ENCODE data around the gene PRDM5. TPM values are rescaled to one million over a fixed set of nuclear protein-coding genes. Genes with fewer than 3 reads are reported as not detected.

The PRDM5 gene
- total RNA-seq, 1 experiment from 2014 or later: 8.3 TPM

DNA sequence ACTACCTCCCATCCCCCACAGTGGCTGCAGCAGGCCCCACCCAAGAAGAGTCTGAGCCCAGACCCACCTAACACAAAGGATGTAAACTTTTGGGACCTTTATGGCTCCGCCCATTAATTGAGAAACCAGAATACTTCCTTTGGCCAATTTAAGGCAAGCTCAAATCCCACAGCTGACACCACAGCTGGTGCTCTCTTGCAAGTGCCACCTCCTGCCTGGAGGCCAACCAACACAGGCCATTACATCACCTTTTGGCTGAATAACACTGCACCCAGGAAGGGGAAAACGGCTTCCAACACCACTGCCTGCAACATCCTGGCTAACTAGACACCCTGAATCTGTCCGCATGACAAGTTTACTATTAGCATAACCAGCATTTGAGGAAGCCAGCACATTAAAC lies 248.8 kb downstream of the PRDM5 start:
- intact Hi-C loops (cut with micrococcal nuclease; ENCODE audit: unreplicated experiment): no loop called here
- H3K27me3 Mint-ChIP-seq (ENCODE audit: unreplicated experiment): no peaks in the 10 kb centered on the region
- BruUV-seq (replicated peaks): no TSS peak
- TF ChIP-seq, protein P1, sequence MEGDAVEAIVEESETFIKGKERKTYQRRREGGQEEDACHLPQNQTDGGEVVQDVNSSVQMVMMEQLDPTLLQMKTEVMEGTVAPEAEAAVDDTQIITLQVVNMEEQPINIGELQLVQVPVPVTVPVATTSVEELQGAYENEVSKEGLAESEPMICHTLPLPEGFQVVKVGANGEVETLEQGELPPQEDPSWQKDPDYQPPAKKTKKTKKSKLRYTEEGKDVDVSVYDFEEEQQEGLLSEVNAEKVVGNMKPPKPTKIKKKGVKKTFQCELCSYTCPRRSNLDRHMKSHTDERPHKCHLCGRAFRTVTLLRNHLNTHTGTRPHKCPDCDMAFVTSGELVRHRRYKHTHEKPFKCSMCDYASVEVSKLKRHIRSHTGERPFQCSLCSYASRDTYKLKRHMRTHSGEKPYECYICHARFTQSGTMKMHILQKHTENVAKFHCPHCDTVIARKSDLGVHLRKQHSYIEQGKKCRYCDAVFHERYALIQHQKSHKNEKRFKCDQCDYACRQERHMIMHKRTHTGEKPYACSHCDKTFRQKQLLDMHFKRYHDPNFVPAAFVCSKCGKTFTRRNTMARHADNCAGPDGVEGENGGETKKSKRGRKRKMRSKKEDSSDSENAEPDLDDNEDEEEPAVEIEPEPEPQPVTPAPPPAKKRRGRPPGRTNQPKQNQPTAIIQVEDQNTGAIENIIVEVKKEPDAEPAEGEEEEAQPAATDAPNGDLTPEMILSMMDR (IDR thresholded peaks at IDR 0.05; ENCODE audit: unreplicated experiment): no peak
- no peaks in the 10 kb centered on the region for H3K36me3 Mint-ChIP-seq (ENCODE audit: insufficient read depth, unreplicated experiment)
- no peak overlapping the region for H3K4me3 Mint-ChIP-seq (ENCODE audit: low read depth, unreplicated experiment)
- DNase-seq: no peak
- CTCF ChIA-PET: no interaction called here
- peaks cover 10% of the 10 kb centered on the region for H3K9me3 Mint-ChIP-seq (ENCODE audit: low read depth, unreplicated experiment)
- no peaks in the 10 kb centered on the region for H3K4me1 Mint-ChIP-seq (ENCODE audit: low read depth, unreplicated experiment)
- H3K27ac Mint-ChIP-seq (ENCODE audit: unreplicated experiment): no peak overlapping the region

- no peaks in the 10 kb centered on the region for H3K36me3 Mint-ChIP-seq (ENCODE audit: insufficient read depth, unreplicated experiment)
- H3K27ac Mint-ChIP-seq (ENCODE audit: unreplicated experiment): no peak overlapping the region
- DNase-seq: no peak
- CTCF ChIA-PET: no interaction called here
- no TSS peak for BruUV-seq (replicated peaks)
- H3K27me3 Mint-ChIP-seq (ENCODE audit: unreplicated experiment): no peaks in the 10 kb centered on the region
- H3K9me3 Mint-ChIP-seq (ENCODE audit: low read depth, unreplicated experiment): peaks cover 10% of the 10 kb centered on the region
- no peak overlapping the region for H3K4me3 Mint-ChIP-seq (ENCODE audit: low read depth, unreplicated experiment)
- TF ChIP-seq, protein P1 (IDR thresholded peaks at IDR 0.05; ENCODE audit: unreplicated experiment): no peak
- H3K4me1 Mint-ChIP-seq (ENCODE audit: low read depth, unreplicated experiment): no peaks in the 10 kb centered on the region
- intact Hi-C loops (cut with micrococcal nuclease; ENCODE audit: unreplicated experiment): no loop called here
Measured at GRCh38 chr4:120672558-120673147, 249.9 kb downstream of the PRDM5 start.

- Mint-ChIP-seq H3K27ac (ENCODE audit: unreplicated experiment) (no peak overlapping the region), H3K4me1 (ENCODE audit: low read depth, unreplicated experiment) (no peaks in the 10 kb centered on the region), H3K36me3 (ENCODE audit: insufficient read depth, unreplicated experiment) (no peaks in the 10 kb centered on the region), H3K27me3 (ENCODE audit: unreplicated experiment) (no peaks in the 10 kb centered on the region), H3K9me3 (ENCODE audit: low read depth, unreplicated experiment) (peaks cover 6% of the 10 kb centered on the region), H3K4me3 (ENCODE audit: low read depth, unreplicated experiment) (no peak overlapping the region)
- CTCF ChIA-PET: no interaction called here
- no TSS peak for BruUV-seq (replicated peaks)
- TF ChIP-seq, protein P1 (IDR thresholded peaks at IDR 0.05; ENCODE audit: unreplicated experiment): no peak
- intact Hi-C loops (cut with micrococcal nuclease; ENCODE audit: unreplicated experiment): no loop called here
- DNase-seq: no peak
Measured at GRCh38 chr4:120672076-120672475, 250.4 kb downstream of the PRDM5 start.

DNA sequence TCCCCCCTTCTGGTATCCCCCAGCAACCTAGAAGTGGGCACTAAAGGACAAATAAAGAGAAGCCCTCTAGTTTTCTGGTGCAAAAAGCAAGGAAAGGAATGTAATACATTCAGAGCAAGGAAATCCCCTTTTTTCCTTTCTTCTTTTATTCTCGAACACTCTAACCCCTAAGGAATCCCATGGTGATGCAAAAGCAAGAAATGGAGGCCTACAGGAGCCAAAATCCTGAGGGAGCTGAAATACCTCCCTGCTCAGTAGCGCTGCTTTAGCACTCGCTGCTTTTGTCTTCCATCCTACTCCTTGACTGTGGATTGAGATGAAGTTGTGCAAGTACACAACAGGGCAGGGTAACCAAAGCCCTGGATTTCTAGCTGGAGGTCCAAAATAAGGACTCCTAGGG lies 251.0 kb downstream of the PRDM5 start:
- Mint-ChIP-seq H3K9me3 (ENCODE audit: low read depth, unreplicated experiment) (peaks cover 6% of the 10 kb centered on the region), H3K36me3 (ENCODE audit: insufficient read depth, unreplicated experiment) (no peaks in the 10 kb centered on the region), H3K27ac (ENCODE audit: unreplicated experiment) (no peak overlapping the region), H3K27me3 (ENCODE audit: unreplicated experiment) (no peaks in the 10 kb centered on the region), H3K4me3 (ENCODE audit: low read depth, unreplicated experiment) (no peak overlapping the region), H3K4me1 (ENCODE audit: low read depth, unreplicated experiment) (no peaks in the 10 kb centered on the region)
- CTCF ChIA-PET: no interaction called here
- BruUV-seq (replicated peaks): no TSS peak
- intact Hi-C loops (cut with micrococcal nuclease; ENCODE audit: unreplicated experiment): no loop called here
- TF ChIP-seq, protein P1 (IDR thresholded peaks at IDR 0.05; ENCODE audit: unreplicated experiment): no peak
- DNase-seq: no peak
